Epithelial cell of esophagus (primary cell): Measurements from ENCODE around the gene PIP5K1C.

Experiments
- DNase-seq: peaks from one replicate; pipeline ENCODE4 v3.0.0; 2010; ENCODE audit warnings: low read depth
- H3K4me3 ChIP-seq: 2 replicates; pipeline ENCODE4 v1.5.1; 2011; ENCODE audit warnings: mild to moderate bottlenecking, low read length, control low read depth
- TF ChIP-seq, protein P1 (sequence below): IDR thresholded peaks from 2 replicates; pipeline ENCODE4 v1.5.1; 2011; ENCODE audit warnings: low read depth, mild to moderate bottlenecking, low read length, control low read depth, inconsistent platforms; ENCODE audit not compliant: insufficient read depth; ENCODE audit errors: missing control alignments

The PIP5K1C gene

DNA sequence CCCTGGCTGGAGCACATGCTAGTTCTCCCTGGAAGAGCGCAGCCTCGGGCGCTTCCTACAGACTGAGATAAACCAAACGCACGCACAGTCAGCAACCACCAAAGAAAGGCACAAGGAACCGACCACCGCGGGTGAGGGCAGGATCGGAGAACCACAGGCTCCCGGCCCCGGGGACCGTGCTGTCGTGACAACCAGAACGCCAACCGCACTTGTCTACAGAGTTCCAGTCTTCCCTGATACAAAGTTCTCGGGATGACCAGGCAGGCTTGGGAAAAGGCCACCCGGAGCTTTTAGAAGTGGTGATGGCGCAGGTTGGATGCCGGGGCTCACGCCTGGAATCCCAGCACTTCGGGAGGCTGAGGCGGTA lies 40.5 kb downstream of the PIP5K1C start:
- TF ChIP-seq, protein P1, sequence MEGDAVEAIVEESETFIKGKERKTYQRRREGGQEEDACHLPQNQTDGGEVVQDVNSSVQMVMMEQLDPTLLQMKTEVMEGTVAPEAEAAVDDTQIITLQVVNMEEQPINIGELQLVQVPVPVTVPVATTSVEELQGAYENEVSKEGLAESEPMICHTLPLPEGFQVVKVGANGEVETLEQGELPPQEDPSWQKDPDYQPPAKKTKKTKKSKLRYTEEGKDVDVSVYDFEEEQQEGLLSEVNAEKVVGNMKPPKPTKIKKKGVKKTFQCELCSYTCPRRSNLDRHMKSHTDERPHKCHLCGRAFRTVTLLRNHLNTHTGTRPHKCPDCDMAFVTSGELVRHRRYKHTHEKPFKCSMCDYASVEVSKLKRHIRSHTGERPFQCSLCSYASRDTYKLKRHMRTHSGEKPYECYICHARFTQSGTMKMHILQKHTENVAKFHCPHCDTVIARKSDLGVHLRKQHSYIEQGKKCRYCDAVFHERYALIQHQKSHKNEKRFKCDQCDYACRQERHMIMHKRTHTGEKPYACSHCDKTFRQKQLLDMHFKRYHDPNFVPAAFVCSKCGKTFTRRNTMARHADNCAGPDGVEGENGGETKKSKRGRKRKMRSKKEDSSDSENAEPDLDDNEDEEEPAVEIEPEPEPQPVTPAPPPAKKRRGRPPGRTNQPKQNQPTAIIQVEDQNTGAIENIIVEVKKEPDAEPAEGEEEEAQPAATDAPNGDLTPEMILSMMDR: no peak
- H3K4me3 ChIP-seq: no peak overlapping the region
- no peak for DNase-seq

DNA sequence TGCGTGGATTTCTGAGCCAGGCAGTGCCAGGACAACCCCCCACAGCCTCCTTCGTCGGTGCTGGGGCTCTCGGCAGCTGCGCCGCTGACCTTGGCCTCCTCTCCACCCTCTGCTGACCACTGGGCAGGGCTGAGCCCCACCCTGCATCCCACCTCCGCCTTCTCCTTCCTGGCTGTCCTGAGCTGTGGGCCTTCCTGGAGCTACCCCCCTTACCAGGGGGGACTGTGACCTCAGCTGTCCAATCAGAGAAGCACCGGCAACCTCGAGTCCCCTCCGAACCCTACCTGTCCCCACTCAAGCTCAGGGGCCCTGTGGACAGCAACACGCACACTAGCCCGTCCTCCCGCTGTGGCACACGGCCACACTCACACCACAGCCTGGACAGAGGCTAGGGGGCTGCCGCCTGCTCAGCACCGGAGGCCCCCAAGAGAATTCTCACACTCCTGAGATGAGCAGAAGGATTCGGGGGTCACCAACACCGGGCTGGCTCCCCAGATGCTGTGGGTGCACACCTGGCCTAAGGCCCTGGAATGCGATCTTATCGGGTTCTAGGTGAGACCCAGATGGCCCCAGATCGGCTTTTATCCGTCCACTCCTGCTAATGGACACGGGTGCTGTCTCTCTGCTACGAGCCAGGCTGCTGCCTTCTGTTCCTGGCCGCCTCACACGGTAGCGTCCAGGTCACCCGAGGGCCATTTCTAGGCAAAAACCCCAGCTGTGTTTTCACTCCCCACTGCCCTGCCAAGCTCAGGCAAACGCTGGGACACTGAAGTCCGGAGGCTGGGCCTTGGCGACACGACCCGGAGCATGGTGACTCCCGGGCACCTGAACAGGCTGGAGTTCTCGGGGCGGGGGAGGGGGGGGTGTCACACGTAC lies 41.2 kb downstream of the PIP5K1C start:
- TF ChIP-seq, protein P1: no peak
- H3K4me3 ChIP-seq: no peak overlapping the region
- no peak for DNase-seq

DNA sequence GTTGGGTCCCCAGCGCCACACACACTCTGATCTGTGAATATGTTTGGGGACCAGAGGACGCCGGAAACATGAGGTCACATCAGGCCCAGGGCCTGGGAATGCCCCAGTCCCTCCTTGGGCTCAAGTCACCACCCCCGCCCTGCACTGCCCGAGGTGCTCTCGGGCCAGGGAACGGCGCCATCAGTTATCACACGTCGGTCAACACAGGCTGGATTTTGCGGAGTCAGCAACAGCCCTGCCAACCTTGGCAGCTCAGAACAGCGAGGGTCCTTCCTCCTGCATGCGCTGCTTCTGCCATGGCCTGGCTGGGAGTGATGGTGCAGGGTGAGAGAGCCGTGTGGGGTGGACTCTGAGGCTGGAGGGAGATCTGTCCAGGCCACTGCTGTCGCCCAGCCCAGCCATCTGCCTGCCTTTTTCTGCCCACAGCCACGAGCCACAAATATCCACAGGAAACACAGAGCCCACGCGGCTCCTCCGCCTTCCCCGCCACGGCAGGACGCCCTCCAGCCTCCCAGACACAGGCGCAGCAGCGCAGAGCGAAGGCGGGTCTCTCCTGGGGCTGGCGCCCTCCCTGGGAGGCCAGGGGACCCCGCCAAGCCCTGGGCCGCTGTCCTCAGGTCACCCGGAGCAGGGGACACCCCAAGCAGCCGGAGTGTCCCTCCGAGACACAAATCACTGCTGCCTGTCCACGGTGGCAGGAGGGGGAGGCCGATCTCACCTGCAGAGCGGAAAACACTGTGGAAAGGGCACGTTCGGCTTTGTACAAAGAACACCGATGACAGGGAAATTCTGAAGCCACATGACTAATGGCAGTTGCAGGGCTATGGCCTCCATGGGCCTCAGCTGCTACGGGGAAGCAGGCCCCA lies 42.0 kb downstream of the PIP5K1C start:
- DNase-seq: no peak
- H3K4me3 ChIP-seq: no peak overlapping the region
- TF ChIP-seq, protein P1: no peak

DNA sequence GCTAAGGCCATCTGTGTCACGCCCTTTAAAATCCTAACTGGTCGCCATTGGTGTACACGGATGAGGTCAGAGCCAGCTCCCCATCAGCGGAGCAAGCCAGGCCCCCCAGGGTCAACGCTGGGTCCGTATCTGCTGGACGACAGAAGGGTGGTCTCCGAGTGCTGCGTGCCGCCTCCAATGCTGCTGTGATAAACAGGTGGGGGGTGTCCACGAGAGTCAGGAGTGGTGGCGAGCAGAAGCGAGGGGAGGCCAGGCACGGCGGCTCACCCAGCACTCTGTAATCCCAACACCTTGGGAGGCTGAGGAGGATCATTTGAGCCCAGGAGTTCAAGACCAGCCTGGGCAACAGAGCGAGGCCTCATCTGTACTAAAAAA lies 42.9 kb downstream of the PIP5K1C start:
- TF ChIP-seq, protein P1: no peak
- no peak overlapping the region for H3K4me3 ChIP-seq
- DNase-seq: no peak

DNA sequence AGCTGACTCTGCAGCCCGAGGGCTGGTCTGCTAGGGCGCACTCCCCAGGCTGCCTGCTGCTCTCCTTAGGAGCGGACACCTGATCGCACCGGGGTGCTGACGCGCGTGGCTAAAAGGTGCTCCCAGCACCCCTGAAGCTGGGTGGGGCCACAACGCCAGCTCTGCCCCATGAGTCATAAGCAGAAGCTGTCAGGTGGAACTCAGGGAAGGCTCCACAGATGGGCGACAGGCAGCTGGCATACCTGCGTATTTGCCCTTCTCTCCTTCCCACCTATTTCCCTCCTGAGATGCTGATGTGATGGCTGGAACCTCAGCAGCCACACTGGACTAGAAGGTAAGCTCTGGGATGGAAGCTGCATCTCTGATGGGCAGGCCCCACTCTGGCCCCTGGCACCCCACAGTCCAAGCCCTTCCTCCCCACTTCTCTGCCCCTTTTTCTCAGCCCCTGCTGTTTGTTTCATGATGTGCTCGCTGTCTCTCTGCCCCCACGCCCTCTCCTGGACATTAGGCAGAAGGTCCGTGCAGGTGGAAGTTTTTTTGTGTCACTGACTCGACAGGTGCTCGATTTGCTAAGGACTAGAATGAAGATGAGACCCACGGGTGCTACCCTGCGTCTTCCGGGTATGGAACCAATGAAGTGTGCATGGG lies 43.4 kb downstream of the PIP5K1C start:
- TF ChIP-seq, protein P1: no peak
- no peak overlapping the region for H3K4me3 ChIP-seq
- peak; percentile 60 for DNase-seq

DNA sequence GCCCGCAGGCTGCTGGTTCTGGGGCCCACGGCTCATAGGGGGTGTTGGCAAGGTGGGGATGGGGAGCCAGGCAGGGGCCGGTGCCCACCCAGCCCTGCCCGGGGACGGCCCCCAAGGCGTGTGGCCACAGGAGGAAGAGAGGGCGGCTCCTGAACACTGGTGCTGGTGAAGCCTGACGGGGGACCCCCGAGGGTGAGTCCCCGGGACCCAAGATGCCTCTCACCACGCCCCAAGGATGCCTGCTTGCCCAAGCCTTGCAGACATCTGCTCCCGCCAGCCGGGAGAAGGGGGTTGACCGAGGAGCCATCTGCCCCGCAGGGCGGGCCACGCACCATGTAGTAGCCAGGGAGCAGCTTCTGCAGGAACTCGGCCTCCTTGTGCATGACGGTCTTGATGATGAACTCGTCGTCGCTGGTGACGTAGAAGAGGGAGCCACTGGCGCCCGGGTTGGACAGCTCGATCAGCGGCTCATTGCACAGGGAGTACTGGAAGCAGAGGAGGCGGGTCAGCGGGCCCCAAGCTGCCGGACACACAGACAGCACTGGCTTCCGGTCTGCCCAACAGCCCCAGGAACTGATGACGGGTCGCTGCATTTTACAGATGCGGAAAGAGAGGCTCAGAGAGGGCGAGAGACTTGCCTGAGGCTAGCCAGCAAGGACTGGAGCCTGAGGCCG lies 44.1 kb downstream of the PIP5K1C start:
- TF ChIP-seq, protein P1: no peak
- DNase-seq: peak; percentile 2
- no peak overlapping the region for H3K4me3 ChIP-seq
